Hindlimb muscle (tissue), 1 donor: ENCODE data around the gene GPR146. TPM values are rescaled to one million over a fixed set of nuclear protein-coding genes. Genes with fewer than 3 reads are reported as not detected.
A peak's percentile ranks its signal among the peaks of the same experiment; 100 is the strongest.

Experiments
- DNase-seq: peaks from one replicate; pipeline ENCODE4 v3.0.0-alpha.2; 2013
- polyA plus RNA-seq: library from polyadenylated mRNA; unstranded; fragments of 120-200 nt; gene quantifications from one replicate; pipeline ENCODE4 v1.2.1, GENCODE V29; 2013; ENCODE audit not compliant: insufficient read length

GPR146 gene
- polyA plus RNA-seq, 1 donor, result 6.2 TPM

DNA sequence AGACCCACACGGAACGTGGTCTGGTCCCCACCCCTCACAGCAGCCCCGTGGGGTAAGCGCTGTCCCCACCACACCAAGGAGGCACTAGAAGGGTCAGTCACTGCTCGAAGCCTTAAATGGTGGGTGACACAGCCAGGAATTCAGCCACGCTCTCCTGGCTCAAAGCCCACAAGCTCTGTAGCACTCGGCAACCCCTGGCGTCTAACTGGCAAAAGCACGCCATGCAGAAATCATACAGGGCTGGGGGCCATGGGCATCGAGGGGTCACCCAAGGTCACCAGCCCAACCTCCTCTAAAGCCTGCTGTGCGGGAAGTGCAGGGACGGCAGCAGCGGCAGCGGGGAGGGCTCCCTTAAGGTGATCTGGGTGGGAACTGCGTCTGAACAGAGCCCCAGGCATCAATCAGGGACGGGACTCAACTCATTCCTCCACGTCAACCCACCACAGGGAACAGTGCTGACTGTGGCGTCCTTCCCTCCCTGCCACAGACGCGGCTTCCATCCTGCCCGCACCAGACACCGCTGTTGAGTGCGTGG lies 51.3 kb downstream of the GPR146 start:
- no peak for DNase-seq

DNA sequence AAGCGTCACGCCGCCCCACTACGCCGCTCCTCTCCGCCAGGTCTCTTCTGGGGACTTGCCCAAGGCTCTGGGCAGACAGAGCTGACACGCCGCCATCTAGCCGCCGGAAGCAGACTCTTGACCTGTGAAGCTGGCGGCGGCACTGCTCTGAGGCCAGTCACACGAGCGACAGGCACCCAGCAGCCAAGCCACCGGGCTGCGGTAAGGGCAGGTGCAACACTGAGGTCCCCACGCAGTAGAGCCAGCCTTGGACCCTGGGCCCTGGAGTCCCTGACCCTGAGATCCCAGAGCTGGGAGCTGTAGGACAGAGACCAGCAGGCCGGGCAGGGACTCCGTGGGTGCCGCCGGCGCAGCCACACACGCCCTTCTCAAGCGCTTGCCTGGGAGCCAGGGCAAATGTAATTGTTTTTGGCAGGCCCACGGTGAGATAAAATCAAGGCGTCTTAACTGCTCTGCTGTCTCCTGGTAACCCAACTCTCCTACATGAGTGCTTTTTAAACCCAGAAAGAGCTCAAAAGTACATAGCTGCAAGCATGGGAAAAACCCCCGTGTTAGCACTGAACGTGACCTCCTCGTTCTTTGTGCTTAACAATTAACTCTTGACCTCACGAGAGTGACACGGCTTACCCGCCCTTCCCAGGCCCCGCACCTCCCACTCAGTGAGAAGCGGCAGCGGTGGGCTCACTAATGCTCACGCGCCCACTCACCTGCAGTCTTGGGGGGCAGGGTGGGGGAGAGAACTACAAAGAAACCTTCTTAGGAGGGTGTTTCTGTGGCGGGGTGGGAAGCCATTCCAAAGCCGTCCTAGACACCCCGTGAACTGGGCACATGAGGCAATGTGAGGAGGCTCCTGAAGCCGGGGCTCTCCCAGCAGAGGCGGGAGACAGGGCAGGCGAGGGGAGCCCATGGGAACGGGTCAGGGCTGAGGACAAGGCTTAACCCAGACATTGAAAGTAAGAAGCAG lies 52.1 kb downstream of the GPR146 start:
- DNase-seq, result no peak

DNA sequence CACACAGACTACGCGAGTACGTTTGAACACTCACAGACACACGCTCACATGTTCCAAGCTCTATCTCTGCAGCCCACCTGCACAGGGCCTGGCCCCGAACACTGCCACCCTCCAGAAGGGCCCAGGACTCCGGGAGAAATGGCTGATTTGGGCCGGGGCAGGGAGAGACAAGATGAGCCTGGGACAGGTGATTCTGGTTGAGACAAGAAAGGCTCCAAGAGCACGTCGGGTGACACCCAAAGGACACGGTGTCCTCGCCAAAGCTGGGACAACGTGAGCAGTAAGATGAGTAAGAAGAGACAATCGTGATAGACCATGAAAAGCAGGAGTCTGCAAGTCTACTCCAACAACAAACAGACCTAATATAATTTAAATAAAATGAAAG lies 52.8 kb downstream of the GPR146 start:
- DNase-seq, result no peak

DNA sequence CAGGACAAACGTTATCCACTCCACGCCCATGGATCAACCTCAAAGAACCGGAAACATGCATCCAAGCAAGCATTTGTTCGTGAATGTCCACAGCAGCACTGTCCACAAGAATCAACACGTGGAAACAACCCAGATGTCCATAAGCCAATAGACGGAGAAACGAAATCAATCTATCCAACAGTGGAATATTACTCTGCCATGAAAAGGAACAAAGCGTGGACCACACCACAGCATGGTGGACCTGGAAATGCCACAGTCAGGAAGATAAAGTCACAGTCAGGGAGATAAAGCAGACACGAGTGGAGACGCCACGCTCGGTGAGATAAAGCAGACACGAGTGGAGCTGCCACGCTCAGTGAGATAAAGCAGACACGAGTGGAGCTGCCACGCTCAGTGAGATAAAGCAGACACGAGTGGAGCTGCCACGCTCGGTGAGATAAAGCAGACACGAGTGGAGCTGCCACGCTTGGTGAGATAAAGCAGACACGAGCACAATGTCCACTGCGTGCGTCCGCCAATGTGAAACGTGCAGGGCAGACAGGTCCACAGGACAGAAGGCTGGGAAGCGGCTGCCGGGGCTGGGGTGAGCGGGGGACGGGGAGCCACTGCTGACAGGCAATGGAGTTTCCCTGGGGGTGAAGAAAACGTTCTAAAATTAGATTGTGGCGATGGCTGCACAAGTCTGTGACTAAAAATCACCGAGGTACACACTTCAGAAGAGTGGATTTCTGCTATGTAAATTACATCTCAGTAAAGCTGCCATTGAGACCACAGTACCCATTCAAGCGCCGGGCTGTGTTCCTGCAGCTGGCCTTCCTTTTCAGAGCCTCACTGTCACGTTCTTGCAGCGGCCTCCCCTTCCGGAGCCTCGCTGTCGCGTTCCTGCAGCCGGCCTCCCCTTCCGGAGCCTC lies 54.2 kb downstream of the GPR146 start:
- no peak for DNase-seq

DNA sequence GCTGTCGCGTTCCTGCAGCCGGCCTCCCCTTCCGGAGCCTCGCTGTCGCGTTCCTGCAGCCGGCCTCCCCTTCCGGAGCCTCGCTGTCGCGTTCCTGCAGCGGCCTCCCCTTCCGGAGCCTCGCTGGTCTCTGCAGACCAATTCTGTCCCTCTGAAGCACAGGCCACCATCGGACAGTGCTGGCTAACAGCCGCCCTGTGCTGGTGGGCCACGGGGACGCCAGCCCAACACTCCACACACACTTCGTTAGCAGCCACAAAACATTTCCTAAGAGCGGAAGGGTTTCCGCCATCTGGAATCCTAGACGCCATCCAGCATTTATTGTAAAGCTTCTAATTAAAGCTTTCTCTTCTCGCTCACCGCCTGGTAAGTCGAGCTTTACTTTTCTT lies 54.8 kb downstream of the GPR146 start:
- no peak for DNase-seq

DNA sequence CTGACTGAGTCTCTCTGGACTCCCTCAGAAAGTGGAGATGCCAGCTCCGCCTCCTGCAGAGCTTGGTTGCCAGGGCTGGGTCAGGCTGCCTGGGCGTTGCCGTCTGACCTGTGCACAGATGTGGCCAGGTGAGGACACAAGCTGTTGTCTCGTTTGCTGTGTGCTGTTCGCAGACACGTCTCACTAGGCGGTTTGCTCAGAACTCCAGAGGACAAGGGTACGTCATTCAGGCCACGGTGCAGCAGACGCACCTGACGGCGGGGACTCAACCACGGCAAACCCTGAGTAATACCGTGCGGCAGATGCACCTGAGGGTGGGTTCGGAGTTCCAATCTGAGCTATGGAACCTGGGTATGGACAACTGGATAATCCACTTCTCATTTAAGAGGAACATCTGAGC lies 55.3 kb downstream of the GPR146 start:
- DNase-seq, result no peak

DNA sequence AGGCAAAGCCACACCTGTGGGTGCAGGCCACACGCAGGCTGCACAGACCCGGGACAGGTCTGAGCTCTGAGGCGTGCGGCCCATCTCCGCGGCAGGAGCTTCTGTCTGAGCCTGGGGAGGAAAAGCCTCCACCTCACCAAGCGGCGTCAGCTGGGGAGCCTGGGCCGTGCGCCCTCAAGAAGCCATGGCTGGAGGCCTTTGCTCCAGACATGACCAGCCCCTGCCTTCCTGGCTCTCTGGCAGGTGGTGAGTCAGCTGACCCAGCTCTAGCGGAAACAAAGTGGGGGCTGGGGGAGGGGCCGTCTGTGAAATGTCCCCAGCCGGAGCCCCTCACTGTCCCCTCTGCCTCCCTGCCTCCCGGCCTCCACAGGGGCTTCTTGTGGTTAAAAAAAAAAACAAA lies 56.0 kb downstream of the GPR146 start:
- DNase-seq, result no peak

DNA sequence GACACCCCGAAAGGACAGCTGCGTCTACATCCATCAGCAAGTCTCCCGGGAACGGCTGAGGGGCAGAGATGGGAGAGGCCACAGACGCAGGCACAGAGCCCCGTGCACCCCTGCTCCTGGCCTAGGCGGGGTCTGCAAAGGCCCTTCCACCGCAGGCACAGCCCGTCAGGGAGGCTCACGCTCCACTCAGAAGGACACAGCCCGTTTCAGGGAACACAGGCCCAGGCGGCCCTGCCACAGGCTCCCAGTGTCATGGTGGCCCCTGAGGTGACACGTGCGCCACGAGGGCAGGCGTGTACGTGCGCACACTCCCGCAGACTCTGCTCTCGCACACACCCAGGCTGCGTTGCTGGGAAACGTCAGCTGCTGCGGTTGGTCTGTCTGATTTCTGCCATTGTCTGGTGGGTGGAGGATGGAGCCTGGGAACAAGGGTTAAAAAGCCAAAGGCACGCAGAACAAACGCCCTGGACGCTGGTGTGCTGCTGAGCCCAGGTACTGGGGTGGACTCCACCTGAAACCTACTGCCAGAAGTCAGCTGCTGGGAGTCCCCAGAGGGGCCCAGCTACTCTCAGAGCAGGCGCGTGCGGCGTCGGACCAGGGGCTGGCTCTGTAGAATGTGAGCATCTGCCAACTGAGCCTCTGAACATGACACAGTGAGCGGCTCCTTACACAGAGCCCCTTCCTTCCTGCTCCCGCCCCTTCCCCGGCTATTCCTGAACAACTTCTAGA lies 56.7 kb downstream of the GPR146 start:
- no peak for DNase-seq

DNA sequence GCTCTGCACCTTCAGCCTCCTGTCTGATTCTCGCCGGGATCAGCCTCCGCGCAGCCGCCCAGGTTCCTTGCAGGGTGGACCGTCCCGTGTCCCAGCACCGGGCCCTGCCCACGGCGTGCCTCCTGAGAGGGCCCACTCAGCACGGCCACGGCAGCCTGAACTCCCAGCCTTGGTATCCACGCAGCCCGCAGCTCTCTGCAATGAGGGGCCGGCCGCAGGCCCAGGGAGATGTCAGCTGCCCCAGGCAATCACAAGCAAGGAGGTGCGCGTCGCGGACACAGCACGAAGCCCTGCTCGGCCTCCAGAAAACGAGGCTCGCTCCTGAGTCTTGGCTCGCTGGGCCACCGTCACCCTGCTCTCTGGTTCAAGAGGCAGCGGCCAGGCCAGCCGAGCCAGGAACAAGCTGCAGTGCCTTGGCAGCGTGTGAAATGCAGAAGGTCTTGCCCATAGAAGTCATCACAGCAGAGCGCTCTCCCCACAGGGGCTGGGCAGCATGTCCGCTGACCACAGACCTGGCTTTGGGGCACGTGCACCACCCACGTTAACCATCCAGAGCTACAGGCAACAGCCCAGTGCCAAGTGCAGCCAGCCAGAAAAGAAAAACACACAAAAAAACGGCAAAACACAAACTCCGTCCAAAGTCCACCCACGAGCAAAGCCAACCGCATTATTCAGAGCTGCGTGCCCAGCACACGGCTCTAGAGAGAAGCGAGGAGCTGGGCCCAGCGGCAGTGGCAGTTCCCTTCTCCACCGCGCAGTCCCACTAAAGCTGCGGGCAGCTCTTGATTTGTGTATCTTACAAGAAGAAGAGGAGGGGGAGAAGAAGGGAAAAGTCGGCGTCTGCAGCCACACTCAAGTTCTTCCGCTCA lies 57.5 kb downstream of the GPR146 start:
- no peak for DNase-seq

DNA sequence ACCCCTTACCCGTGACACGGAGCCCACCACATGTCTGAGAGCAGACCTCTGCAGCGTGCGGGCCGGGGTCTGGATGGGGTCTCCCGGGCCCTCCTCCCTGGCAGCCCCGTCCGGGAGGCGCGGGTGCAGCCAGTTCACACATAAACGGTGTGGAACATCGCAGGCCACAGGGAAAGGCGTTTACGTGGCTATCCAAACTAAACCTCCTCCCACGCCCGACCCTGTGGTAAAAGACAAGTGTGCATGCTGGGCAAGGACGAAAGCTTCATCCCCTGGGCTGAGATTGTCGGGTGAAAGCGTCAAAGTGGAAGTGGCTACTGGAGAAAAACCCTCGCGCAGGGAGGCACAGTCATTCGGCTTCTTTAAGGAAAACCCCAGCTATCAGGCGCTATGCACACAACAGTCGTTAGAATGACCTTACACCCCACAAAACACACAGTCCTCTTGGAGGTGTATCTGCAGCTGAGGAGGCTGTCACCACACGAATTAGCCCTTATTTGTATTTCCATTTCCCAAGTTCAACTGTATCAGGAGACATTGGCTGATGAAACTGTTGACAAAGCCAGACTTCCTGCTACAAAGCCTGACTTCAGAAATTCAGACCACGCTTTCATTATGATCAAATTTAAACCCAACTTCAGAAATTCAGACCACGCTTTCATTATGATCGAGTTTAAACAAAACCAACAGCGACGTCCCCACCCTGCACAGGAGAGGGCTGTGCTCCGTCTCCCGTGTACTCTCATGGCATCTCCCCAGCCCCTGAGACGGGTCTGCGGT lies 58.9 kb downstream of the GPR146 start:
- DNase-seq, result no peak

DNA sequence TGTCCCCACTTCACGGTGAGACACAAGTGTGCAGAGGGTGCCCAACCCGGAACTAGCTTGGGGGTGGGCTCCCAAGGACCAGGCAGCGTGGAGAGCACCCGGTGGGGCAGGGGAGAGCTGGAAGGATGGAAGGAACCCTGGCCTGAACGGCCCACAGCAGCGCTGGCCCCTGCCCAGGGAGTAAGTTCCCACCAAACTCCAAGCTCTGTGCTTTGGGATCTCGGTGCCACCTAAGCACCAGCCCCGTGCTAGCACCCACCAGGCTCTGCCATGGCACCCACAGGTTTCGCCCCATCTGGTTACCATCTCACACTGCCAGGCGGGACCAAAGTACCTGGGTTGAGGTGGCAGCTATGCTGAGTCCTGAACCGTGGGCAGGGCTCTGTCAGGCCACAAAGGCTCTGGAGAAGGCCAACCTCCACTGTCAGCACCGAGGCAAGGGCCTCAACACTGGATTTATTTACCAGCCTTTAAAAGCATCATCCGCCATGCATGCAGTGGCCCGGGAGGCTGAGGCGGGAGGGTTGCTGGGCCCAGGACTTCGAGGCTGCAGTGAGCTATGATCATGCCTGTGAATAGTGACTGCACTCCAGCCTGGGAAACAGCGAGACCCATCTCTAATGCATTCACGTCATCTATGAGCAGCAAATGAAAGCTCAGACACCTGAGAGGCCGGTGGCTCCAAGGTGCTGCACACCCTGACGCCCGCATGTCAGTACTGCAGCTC lies 59.6 kb downstream of the GPR146 start:
- no peak for DNase-seq

DNA sequence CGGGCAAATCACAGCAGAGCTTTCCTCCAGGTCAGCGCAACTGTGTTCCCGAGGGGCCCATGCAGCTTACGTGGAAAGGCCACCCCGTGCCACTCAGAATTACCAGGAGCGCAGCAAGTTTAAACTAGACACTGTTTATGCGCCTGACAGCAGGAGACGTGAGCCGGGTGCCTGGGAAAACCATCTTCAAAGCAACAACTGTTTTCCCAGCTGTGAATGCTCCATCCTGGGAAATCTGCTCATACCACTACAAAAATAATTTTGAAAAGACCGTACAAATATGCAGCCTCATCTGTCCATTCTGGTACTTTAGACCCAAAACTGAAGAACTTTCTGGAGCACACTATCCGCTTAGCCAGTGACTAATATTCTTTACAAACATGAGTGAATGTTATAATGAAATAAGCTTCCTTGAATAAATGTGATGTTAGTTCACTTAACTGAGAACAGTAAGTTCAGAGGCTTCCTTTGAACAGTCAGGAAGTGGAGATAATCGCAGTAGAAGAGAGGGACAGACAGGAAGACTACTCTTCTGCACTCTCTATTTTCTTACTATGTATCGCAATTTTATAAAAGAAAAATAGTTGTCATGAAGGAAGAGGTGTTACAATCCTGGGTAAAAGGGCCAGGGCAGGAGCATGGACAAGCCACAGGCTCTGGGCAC lies 60.3 kb downstream of the GPR146 start:
- peak; percentile 67 for DNase-seq

DNA sequence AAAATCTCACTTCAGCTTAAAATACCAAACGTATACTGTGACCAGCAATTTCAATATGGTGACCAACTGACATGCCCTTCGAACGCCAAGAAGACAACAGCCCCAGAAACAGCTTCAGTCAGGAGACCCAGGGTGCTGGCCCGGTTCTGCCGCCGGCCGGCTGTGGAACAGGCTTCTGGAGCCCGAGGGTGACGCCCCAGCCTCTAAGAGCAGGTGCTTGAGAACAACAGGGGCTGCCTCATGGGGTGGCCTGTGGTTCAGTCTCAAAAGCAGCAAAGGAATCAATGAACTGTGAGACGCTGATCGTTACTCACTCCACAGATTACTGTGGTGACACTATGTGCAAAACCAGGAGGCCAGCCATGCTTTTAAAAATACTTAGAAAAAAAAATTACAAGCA lies 60.8 kb downstream of the GPR146 start:
- no peak for DNase-seq

DNA sequence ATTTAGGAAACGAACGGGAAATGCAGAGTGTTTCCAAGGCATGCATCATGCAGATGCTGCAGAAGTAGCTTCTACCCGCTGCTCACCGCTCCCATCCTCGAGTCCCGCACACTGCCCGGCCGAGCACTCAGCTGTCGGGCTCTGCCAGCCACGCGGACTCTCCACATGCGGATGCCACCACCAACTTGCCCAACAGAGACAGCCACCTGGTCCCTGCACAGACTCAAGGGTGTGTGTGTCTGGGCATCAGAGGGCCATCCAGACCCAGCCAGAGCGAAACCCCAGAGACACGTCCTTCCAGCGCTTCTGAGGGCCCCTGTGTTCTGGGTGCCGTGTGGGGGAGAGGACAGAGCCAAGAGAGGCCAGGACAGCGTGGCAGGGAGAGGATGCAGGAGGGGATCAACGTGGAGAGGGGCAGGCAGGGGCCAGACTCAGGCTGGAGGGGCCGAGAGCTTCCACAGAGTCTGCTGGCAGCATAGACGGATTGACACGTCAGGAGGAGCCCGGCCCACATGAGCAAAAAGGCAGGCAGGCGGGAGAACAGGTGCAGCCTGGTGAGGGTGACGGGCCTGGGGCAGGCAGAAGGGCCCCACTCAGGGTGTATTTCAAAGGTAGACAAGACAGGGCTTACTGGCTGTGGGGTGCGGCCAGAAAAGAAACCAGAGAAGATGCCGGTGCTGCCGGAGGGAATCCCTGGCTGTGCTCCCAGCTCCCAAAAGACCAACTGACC lies 61.9 kb downstream of the GPR146 start:
- no peak for DNase-seq

DNA sequence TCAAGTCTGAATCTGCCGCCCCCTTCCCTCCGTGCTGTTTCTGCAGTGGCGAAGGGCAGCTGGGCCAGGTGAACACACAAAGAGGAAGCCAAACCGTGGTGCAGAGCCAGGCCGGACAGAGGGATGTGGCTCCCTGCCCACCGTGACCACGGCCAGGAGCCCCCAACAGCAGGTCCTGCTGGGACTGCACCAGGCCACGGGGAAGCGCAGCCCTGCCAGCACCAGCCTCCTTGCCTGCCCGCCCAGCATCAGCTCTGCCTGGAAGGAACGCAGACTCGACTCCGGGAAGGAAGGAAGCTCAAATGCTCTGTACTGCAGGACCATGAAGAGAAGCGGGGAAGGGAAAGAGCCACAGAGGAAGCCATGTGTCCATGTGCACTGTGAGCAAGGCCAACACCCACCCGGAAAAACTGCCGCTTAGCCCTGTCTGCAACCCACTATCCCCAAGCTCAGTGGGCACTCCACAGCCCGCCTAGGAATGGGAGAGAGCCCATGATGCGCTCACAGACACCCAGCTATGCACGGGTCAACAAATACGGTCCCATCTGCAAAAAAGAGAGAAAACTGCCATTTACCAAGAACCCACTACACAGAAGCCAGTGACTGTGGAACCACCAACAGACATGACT lies 62.6 kb downstream of the GPR146 start:
- DNase-seq, result no peak

DNA sequence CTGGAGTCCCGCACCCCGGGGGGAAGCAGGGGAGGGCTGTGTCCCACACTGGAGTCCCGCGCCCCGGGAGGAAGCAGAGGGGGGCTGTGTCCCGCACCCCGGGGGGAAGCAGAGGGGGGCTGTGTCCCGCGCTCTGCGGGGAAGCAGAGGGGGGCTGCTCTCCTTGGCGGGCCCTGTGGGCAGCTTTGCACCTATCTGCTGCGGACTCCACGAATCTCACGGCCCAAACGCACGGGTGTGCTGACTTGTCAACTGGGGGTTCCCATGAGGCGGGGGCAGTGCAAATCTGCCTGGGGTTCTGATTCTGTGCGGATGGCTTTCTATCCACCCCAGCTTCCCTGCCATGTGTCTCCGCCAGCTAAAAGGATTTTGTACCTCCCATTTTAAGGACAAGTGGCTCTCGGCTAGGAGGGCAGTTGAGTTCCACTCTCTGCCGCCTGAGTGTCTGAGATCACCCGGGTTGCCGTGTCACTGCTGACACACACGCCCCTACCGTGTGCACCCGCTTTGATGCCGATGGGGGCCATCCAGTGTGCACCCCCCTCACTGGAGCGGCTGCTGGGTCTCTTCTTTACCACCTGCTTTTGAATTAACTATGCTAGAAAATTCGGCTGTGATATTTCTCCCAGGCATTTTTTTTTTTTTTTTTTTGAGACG lies 64.0 kb downstream of the GPR146 start:
- DNase-seq, result no peak
